ENCODE measurements around the gene SLC28A1.
A peak's percentile ranks its signal among the peaks of the same experiment; 100 is the strongest.

The SLC28A1 gene, protein sequence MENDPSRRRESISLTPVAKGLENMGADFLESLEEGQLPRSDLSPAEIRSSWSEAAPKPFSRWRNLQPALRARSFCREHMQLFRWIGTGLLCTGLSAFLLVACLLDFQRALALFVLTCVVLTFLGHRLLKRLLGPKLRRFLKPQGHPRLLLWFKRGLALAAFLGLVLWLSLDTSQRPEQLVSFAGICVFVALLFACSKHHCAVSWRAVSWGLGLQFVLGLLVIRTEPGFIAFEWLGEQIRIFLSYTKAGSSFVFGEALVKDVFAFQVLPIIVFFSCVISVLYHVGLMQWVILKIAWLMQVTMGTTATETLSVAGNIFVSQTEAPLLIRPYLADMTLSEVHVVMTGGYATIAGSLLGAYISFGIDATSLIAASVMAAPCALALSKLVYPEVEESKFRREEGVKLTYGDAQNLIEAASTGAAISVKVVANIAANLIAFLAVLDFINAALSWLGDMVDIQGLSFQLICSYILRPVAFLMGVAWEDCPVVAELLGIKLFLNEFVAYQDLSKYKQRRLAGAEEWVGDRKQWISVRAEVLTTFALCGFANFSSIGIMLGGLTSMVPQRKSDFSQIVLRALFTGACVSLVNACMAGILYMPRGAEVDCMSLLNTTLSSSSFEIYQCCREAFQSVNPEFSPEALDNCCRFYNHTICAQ

GRCh38 chr15:84883916-84884781, at the start of gene SLC28A1:
TSS of gene SLC28A1 (plus strand) at chr15:84884662. CDS start at chr15:84887761, 3,099 bp downstream.
- DNase-seq, result peak; percentile 59

GRCh38 chr15:84834969-84835368, 49.5 kb upstream of the SLC28A1 start:
- DNase-seq, result no peak

DNA sequence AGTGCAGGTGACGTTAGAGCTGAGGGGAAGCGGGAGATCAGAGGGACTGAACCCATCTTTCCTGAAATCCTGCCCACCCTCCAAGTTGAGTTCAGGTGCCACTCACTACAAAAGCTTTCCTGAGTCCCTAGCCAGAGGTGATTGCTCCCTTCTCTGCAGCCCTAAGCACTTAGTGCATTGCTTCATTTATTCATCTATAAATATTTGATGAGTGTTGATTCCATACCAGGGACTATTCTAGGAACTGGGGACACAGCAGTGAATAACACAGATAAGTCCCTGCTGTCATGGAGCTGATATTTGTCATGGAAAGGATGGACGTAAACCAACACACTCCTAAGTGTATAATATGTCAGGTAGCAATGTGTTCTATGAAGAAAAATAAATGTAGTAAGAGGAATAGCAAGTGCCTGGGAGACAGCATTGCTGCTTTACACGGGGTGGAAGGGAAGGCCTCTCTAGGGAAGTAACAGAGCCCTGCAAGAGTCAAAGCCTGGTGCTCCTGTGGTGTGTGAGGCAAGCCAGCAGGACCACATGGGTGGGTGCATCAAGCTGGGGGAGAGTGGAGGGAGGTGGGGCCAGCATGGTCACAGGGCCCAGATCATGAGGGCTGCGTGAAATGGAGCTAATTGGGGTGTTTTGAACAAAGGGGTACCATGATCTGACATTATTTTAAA, 48.7 kb upstream of the SLC28A1 start:
- no peak for DNase-seq

DNA sequence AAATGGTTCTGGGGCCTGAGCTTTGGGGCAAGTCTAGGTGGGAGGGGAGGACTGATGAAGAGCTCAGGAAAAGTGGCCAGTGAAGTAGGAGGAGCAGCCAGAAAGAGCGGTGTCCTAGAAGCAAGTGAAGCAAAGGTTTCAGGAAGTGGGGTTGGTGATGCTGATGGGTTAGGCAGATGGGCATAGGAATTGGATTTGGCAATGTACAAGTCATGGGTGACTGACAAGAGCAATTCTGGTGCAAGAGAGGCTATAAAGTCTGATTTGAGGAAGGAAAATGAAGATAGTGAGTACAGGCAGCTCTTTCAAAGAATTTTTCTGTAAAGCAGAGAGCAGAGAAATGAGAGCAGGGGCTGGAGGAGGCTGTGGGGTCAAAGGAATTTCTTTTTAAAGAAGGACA, 47.6 kb upstream of the SLC28A1 start:
- DNase-seq, result no peak

DNA sequence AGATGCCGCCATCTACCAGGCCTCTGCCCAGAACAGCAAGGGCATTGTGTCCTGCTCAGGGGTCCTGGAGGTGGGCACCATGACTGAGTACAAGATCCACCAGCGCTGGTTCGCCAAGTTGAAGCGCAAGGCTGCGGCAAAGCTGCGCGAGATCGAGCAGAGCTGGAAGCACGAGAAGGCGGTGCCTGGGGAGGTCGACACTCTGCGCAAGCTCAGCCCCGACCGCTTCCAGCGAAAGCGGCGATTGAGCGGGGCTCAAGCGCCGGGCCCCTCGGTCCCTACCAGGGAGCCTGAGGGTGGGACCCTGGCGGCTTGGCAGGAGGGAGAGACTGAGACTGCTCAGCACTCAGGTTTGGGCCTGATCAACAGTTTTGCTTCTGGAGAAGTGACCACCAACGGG, 44.7 kb upstream of the SLC28A1 start:
- DNase-seq, result no peak

DNA sequence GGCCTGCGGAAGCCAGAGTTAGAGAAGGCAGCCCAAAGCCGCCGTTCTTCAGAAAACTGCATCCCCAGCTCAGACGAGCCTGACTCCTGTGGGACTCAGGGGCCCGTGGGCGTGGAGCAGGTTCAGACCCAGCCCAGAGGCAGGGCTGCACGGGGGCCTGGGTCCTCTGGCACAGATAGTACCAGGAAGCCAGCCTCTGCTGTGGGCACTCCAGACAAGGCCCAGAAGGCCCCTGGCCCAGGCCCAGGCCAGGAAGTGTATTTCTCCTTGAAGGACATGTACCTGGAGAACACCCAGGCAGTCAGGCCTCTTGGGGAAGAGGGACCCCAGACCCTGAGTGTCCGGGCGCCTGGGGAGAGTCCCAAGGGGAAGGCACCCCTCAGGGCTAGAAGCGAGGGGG, 44.2 kb upstream of the SLC28A1 start:
- no peak for DNase-seq

GRCh38 chr15:84840741-84841429, 43.6 kb upstream of the SLC28A1 start:
- peak; percentile 93 for DNase-seq

GRCh38 chr15:84842781-84843180, 41.7 kb upstream of the SLC28A1 start:
- peak; percentile 57 for DNase-seq

DNA sequence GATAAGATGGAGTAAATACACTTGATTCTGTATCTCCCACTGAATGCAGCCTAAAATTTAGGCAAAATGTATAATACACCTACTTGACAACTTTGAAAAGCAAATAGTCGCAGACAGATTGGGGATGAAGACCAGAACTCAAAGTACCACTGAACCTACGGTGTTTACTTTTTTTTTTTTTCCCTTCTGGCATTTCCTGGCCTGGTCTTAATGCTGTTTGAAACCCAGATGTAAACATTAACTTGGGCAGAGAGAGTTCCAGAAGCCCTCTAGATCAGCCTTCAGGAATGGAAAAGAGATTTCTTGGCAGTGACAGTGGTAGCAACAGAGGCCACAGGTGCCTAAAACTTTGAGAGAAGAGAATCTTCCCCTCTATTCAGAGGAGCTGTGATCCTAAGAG, 39.5 kb upstream of the SLC28A1 start:
- no peak for DNase-seq

GRCh38 chr15:84845631-84846030, 38.8 kb upstream of the SLC28A1 start:
- peak; percentile 63 for DNase-seq

DNA sequence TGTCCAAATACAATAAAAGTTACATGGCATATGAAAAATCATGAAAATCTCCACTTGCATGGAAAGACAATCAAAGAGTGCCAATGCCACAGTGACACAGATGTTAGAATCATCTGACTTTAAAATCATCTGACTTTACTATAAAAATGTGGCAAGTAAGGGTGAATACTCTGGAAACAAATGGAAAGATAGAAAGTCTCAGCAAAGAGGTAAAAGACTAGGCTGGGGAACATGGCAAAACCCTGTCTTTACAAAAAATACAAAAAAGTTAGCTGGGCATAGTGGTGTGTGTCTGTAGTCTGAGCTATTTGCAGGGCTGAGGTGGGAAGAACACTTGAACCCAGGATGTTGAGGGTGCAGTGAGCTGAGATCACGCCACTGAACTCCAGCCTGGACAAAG, 38.2 kb upstream of the SLC28A1 start:
- no peak for DNase-seq

GRCh38 chr15:84847382-84847781, 37.1 kb upstream of the SLC28A1 start:
- DNase-seq, result no peak

DNA sequence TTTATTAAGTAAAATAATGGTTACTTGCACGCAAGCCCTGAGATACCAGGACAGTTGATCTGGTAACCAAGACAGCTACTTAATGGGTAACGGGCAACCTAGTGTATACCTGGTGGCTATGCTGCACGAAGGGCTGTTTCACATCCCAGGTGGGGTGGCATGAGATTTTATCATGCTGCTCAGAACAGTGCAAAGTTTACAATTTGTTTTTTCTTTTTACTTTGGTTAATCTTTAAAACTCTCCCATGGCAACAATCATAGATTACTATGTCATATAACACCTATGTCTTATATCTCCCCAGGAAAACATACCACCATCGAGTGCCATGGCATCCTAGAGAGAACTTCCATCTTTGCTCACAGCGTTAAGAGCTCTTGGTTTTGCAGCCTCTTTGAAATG, 32.2 kb upstream of the SLC28A1 start:
- no peak for DNase-seq

- no peak for DNase-seq
Measured at GRCh38 chr15:84855136-84855535, 29.3 kb upstream of the SLC28A1 start.

- DNase-seq, result no peak
Measured at GRCh38 chr15:84855765-84856164, 28.7 kb upstream of the SLC28A1 start.

DNA sequence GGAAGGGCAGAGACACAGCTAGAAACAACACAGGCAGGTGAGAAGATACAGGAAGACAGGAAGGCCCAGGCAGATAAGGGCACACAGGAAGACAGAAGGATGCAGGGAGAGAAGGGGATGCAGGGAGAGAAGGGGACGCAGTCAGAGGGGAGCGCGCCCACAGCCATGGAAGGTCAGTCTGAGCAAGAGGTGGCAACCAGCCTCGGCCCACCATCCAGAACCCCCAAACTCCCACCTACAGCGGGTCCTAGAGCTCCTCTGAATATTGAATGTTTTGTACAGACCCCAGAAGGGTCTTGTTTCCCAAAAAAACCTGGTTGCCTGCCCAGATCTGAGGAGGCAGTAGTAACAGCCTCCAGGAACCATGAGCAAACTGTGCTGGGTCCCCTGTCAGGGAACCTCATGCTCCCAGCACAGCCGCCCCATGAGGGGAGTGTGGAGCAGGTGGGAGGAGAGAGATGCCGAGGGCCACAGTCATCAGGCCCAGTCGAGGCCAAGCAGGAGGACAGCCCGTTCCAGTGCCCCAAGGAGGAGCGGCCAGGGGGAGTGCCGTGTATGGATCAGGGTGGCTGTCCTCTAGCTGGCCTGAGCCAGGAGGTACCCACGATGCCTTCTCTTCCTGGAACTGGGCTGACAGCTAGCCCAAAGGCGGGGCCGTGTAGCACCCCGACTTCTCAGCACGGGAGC, 27.6 kb upstream of the SLC28A1 start:
- DNase-seq, result no peak

DNA sequence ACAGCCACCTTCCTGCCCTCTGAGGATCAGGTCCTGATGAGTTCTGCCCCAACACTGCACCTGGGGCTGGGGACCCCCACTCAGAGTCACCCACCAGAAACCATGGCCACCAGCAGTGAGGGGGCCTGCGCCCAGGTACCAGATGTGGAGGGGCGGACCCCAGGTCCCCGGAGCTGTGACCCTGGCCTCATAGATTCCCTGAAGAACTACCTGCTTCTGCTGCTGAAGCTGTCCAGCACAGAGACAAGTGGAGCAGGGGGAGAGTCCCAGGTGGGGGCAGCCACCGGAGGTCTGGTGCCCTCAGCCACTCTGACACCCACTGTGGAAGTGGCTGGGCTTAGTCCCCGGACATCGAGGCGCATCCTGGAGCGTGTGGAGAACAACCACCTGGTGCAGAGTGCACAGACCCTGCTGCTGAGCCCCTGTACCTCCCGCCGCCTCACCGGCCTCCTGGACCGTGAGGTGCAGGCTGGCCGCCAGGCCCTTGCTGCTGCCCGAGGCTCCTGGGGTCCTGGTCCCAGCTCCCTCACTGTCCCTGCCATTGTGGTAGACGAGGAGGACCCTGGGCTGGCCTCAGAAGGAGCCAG, 27.0 kb upstream of the SLC28A1 start:
- DNase-seq, result no peak

- no peak for DNase-seq
Measured at GRCh38 chr15:84858231-84858630, 26.2 kb upstream of the SLC28A1 start.

GRCh38 chr15:84859144-84859543, 25.3 kb upstream of the SLC28A1 start:
- DNase-seq, result no peak

DNA sequence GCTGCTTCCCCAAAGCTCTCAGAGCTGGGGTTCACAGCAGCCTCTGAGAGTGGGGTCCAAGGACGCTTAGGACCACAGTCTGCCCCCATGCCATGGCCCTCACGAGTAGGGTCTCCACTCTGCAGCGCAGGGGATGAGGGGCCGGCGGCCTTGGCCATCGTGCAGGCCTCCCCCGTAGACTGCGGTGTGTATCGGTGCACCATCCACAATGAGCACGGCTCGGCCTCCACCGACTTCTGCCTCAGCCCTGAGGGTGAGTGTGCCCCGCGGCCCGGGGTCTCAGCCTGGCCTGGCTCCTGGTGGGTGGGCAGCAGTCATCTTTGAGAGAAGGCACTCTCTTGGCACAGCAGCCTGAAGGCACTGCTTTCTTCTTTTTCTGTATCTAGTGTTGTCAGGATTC, 24.8 kb upstream of the SLC28A1 start:
- no peak for DNase-seq

- no peak for DNase-seq
Measured at GRCh38 chr15:84861781-84862180, 22.7 kb upstream of the SLC28A1 start.

Data from RPMI8226 (cell line).